Endothelial cell of umbilical vein (primary cell): ENCODE measurements around the gene NTF3.

ENCODE experiments used
- CTCF ChIP-seq, 2 donors: IDR thresholded peaks; 1 replicate in 1 of 2; 2 replicates in 1 of 2; pipeline ENCODE4 v1.5.1; 2011; ENCODE audit warnings: low read length in 2 of 2, mild to moderate bottlenecking in 2 of 2, moderate library complexity in 2 of 2, control low read depth in 1 of 2, inconsistent platforms in 1 of 2, low read depth in 1 of 2; ENCODE audit not compliant: insufficient read depth in 1 of 2; ENCODE audit errors: extremely low read depth in 1 of 2
- EZH2 ChIP-seq: IDR thresholded peaks from 2 replicates; pipeline ENCODE4 v1.6.1; 2012; ENCODE audit warnings: borderline replicate concordance, low read depth, mild to moderate bottlenecking, moderate library complexity, low read length, inconsistent platforms; ENCODE audit not compliant: severe bottlenecking
- GATA2 ChIP-seq: IDR thresholded peaks from 2 replicates; pipeline ENCODE4 v1.7.0; 2011; ENCODE audit warnings: low read depth, mild to moderate bottlenecking, moderate library complexity, mixed read lengths, low read length; ENCODE audit not compliant: insufficient read length, insufficient read depth
- MYC ChIP-seq: IDR thresholded peaks from one replicate; pipeline ENCODE4 v1.6.1; 2011; ENCODE audit warnings: mild to moderate bottlenecking, low read depth, low read length
- POLR2A ChIP-seq: IDR thresholded peaks from 2 replicates; pipeline ENCODE4 v1.6.1; 2012; ENCODE audit warnings: low read depth, mild to moderate bottlenecking, control low read depth, low read length
- POLR2AphosphoS5 ChIP-seq: IDR thresholded peaks from 2 replicates; pipeline ENCODE4 v1.6.1; 2012; ENCODE audit warnings: low read depth, mild to moderate bottlenecking, control low read depth, low read length, moderate library complexity; ENCODE audit not compliant: insufficient read depth
- TF ChIP-seq, protein P1 (sequence below): IDR thresholded peaks from 2 replicates; pipeline ENCODE4 v1.6.1; 2011; ENCODE audit not compliant: insufficient read depth, insufficient read length

- no peak for TF ChIP-seq CTCF (IDR thresholded peaks at IDR 0.05; ENCODE audit: extremely low read depth in 1 of 2, insufficient read depth in 1 of 2, low read depth in 1 of 2, low read length in 2 of 2)
- TF ChIP-seq MYC, result no peak
- TF ChIP-seq, protein P1, sequence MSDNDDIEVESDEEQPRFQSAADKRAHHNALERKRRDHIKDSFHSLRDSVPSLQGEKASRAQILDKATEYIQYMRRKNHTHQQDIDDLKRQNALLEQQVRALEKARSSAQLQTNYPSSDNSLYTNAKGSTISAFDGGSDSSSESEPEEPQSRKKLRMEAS, result no peak
- TF ChIP-seq POLR2A, result no peak
- TF ChIP-seq GATA2, result no peak
- TF ChIP-seq EZH2, result no peak
- no peak for TF ChIP-seq POLR2AphosphoS5
These were observed 47.9 kb upstream of the NTF3 start for GRCh38 chr12:5384015-5384414.
